OCI-LY3 (cell line): ENCODE results near the gene TARS2.
A peak's percentile ranks its signal among the peaks of the same experiment; 100 is the strongest.

Source experiments
- H2AFZ ChIP-seq: fragments of 200-600, 300-600 bp; shearing (Covaris generic); 2 replicates; pipeline ENCODE4 v1.6.0; 2014; ENCODE audit warnings: antibody characterized with exemption, low read depth, low read length
- H3K27ac ChIP-seq: fragments of 200-600, 300-600 bp; sonication (generic); 2 replicates; pipeline ENCODE4 v1.5.1; 2014; ENCODE audit warnings: mild to moderate bottlenecking, low read length, moderate library complexity, mixed read lengths
- H3K27me3 ChIP-seq: fragments of 200-600, 300-600 bp; sonication (generic); 2 replicates; pipeline ENCODE4 v1.6.1; 2014; ENCODE audit warnings: low read depth, low read length, mixed read lengths
- H3K36me3 ChIP-seq: fragments of 200-600, 300-600 bp; sonication (generic); replicated peaks from 2 replicates; pipeline ENCODE3; 2014; ENCODE audit warnings: low read depth, low read length, mixed read lengths
- H3K4me1 ChIP-seq: fragments of 300-600, 200-600 bp; sonication (generic); 2 replicates; pipeline ENCODE4 v1.6.1; 2014; ENCODE audit warnings: low read length, mixed read lengths
- H3K4me2 ChIP-seq: fragments of 200-600, 300-600 bp; sonication (generic); 2 replicates; pipeline ENCODE4 v1.6.1; 2014; ENCODE audit warnings: low read length, mixed read lengths
- H3K4me3 ChIP-seq: fragments of 300-600, 200-600 bp; sonication (generic); 2 replicates; pipeline ENCODE4 v1.5.1; 2014; ENCODE audit warnings: antibody characterized with exemption, mild to moderate bottlenecking, low read length, moderate library complexity
- H3K79me2 ChIP-seq: fragments of 300-600, 200-600 bp; shearing (Covaris generic); 2 replicates; pipeline ENCODE4 v1.6.1; 2014; ENCODE audit warnings: mild to moderate bottlenecking, low read length, mixed read lengths
- H3K9ac ChIP-seq: fragments of 300-600, 200-600 bp; shearing (Covaris generic); 2 replicates; pipeline ENCODE4 v1.6.0; 2014; ENCODE audit warnings: mild to moderate bottlenecking, low read length, moderate library complexity
- H3K9me3 ChIP-seq: fragments of 200-600, 300-600 bp; shearing (Covaris generic); 2 replicates; pipeline ENCODE4 v1.6.1; 2014; ENCODE audit warnings: low read length, mixed read lengths; ENCODE audit not compliant: insufficient read depth
- H4K20me1 ChIP-seq: fragments of 200-600, 300-600 bp; sonication (generic); 2 replicates; pipeline ENCODE4 v1.6.1; 2016; ENCODE audit warnings: low read length, mixed read lengths; ENCODE audit not compliant: insufficient read depth
- CTCF ChIP-seq: fragments of 200-600, 300-600 bp; sonication (generic); IDR thresholded peaks from 2 replicates; pipeline ENCODE4 v1.5.1; 2014; ENCODE audit warnings: antibody characterized with exemption, low read length, low read depth
- EZH2phosphoT487 ChIP-seq: fragments of 200-600 bp; shearing (Covaris generic); IDR thresholded peaks from 2 replicates; pipeline ENCODE4 v1.6.1; 2018; ENCODE audit warnings: antibody characterized with exemption, mixed run types, low read depth

The TARS2 gene

GRCh38 chr1:150516616-150517015, 29.4 kb downstream of the TARS2 start:
- H3K36me3 ChIP-seq = no peaks in the 10 kb centered on the region
- 0 out of 2 replicates have a peak overlapping the region, but pooled peaks have one; percentile 35 for H2AFZ ChIP-seq
- peak overlapping the region; percentile 69 for H3K9ac ChIP-seq
- no peaks in the 10 kb centered on the region for H4K20me1 ChIP-seq
- no peaks in the 10 kb centered on the region for H3K79me2 ChIP-seq
- TF ChIP-seq EZH2phosphoT487 (no peak), CTCF (peak; percentile 47)
- H3K4me3 ChIP-seq = peak overlapping the region; percentile 80
- no peaks in the 10 kb centered on the region for H3K9me3 ChIP-seq
- peak overlapping the region; percentile 87 for H3K4me2 ChIP-seq
- no peaks in the 10 kb centered on the region for H3K27me3 ChIP-seq
- H3K4me1 ChIP-seq = peaks cover 10% of the 10 kb centered on the region
- H3K27ac ChIP-seq = no peak overlapping the region

- Histone ChIP-seq H3K27me3 (no peaks in the 10 kb centered on the region), H3K4me1 (peaks cover 5% of the 10 kb centered on the region), H2AFZ (no peak overlapping the region), H3K79me2 (no peaks in the 10 kb centered on the region), H4K20me1 (no peaks in the 10 kb centered on the region), H3K4me2 (no peak overlapping the region), H3K9me3 (no peaks in the 10 kb centered on the region), H3K9ac (no peak overlapping the region), H3K4me3 (no peak overlapping the region), H3K36me3 (no peaks in the 10 kb centered on the region), H3K27ac (no peak overlapping the region)
- TF ChIP-seq EZH2phosphoT487 (no peak), CTCF (no peak)
Observed at GRCh38 chr1:150521196-150521968, 34.2 kb downstream of the TARS2 start.

- Histone ChIP-seq H3K36me3 (no peaks in the 10 kb centered on the region), H3K9ac (no peak overlapping the region), H3K27me3 (no peaks in the 10 kb centered on the region), H3K79me2 (no peaks in the 10 kb centered on the region), H3K9me3 (no peaks in the 10 kb centered on the region), H2AFZ (no peak overlapping the region), H3K4me1 (peaks cover 9% of the 10 kb centered on the region; the same call in 1 of the 2 replicates), H3K4me2 (no peak overlapping the region), H3K27ac (no peak overlapping the region), H3K4me3 (no peak overlapping the region), H4K20me1 (no peaks in the 10 kb centered on the region)
- TF ChIP-seq EZH2phosphoT487 (no peak), CTCF (no peak)
Observed at GRCh38 chr1:150525348-150525747, 38.1 kb downstream of the TARS2 start.

- H3K79me2 ChIP-seq = no peaks in the 10 kb centered on the region
- no peaks in the 10 kb centered on the region for H3K36me3 ChIP-seq
- TF ChIP-seq EZH2phosphoT487 = no peak
- no peak for TF ChIP-seq CTCF
- H2AFZ ChIP-seq = no peak overlapping the region
- no peak overlapping the region for H3K4me2 ChIP-seq
- H3K4me3 ChIP-seq = no peak overlapping the region
- peaks cover 9% of the 10 kb centered on the region; the same call in 1 of the 2 replicates for H3K4me1 ChIP-seq
- H3K27me3 ChIP-seq = no peaks in the 10 kb centered on the region
- no peak overlapping the region for H3K27ac ChIP-seq
- no peaks in the 10 kb centered on the region for H3K9me3 ChIP-seq
- H4K20me1 ChIP-seq = no peaks in the 10 kb centered on the region
- no peak overlapping the region for H3K9ac ChIP-seq
Observed at GRCh38 chr1:150528196-150528595, 41.0 kb downstream of the TARS2 start.
